Measurements from ENCODE around the gene DLEU7.

Gene DLEU7

GRCh38 chr13:50793026-50793425 is 50.5 kb downstream of the DLEU7 start:
- DNase-seq (ENCODE audit: low read depth), result no peak

DNA sequence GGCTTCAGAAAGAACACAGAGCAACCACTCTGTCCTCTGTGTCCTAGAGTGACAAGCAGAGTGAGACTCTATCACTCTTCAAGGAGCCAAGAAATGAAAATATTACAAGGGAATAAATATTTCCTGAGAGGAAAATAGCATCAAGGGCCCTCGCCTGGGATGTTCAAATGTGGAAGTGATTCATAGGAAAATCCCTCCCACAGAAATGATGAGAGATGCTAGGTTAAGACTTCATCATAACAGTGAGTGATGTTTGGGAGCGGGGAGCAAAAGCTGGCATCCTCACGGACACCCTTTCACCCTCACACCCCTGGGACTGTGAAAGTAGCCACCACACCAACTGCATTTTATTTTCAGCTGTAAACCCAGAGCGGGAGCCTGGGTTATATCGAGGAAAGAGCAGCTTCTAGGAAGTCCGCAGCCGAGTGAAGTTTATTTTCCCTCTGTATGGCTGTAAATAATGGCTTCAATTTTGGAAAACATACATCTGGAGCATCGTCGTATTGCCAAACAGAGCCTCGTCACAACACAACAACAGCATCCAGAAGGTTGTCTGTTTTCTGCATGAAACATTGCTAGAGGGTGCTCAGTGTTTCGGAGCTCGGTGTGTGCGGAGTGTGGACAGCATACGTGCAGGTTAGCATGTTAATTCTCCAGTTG is 54.8 kb downstream of the DLEU7 start:
- no peak for DNase-seq (ENCODE audit: low read depth)

- DNase-seq (ENCODE audit: low read depth), result no peak
Observed at GRCh38 chr13:50787316-50788195, 55.9 kb downstream of the DLEU7 start.

GRCh38 chr13:50783717-50784290 is 59.7 kb downstream of the DLEU7 start:
- DNase-seq (ENCODE audit: low read depth), result no peak

DNA sequence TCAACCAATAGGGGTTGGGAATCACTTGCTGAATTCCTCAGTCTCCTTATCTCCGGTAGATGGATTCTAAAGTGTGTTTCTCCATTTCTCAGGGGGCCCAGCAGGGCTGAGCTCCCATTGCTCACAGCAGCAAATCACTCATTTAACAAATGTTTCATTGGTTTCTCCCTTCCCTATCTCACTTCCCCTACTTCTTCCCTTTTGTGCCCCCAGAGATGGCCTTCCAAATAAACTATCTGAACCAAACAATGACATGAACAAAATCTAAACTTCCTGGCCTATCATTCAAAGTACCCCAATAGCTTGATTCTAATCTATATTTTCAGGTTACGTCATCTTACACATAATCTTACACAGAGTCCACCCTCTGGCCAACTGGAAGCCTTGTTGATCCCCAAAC is 60.4 kb downstream of the DLEU7 start:
- DNase-seq (ENCODE audit: low read depth), result no peak

DNA sequence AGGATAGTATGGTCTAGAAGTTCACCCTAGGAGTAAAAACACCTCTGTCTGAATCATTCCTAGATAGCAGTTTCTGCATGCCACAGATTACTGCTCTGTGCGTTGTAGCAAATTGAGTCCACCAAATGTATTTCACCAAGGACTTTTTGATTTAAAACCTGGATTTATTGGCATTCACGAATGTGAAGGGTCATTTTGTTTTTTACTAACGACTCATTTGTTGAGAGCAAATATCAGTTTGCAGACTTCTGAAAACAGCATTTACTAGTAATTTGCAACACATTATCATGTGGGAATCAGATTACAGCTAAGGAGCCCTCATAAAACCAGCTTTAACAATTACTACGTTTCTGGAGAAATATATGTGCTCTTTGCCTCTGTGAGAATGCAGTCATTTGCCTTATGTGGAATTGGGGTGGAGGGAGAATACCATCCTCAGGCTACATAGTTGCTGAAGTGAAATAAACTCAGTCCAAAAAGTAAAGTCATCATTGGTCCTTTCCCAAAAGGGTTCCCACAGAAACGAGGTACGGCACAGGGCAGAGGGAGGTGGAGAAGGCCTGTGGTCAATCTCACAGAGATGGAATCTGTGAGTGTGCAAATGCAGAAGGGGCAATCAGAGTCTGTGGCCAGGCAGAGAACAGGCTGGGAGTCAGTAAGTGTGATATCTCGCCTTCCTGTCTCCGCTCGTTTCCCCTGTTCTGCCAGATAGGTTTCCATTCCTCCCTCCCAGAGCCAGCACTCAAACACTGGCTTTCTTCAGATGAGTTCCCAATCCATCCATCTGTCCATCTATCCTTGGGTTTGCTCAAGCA is 63.1 kb downstream of the DLEU7 start:
- no peak for DNase-seq (ENCODE audit: low read depth)

GRCh38 chr13:50779443-50780200 is 63.9 kb downstream of the DLEU7 start:
- no peak for DNase-seq (ENCODE audit: low read depth)
